MM.1S (cell line): ENCODE results near the gene OSTF1.

Experiments
- DNase-seq: peaks from one replicate; pipeline ENCODE4 v3.0.0-alpha.2; 2015
- H2AFZ ChIP-seq: fragments of 300-600 bp; sonication (generic); 2 replicates; pipeline ENCODE4 v1.6.0; 2016; ENCODE audit warnings: antibody characterized with exemption, low read length
- H3F3A ChIP-seq: fragments of 300-600 bp; sonication (generic); 2 replicates; pipeline ENCODE4 v1.6.1; 2016; ENCODE audit warnings: mild to moderate bottlenecking, antibody characterized with exemption, low read length, moderate library complexity, mixed read lengths; ENCODE audit not compliant: insufficient read depth
- H3K27ac ChIP-seq: fragments of 300-600 bp; sonication (generic); 2 replicates; pipeline ENCODE4 v1.5.1; 2016; ENCODE audit warnings: mild to moderate bottlenecking, low read length
- H3K27me3 ChIP-seq: fragments of 300-600 bp; sonication (generic); replicated peaks from 2 replicates; pipeline ENCODE4 v1.6.0; 2016; ENCODE audit warnings: low read length; ENCODE audit not compliant: insufficient read depth
- H3K36me3 ChIP-seq: fragments of 300-600 bp; sonication (generic); replicated peaks from 2 replicates; pipeline ENCODE4 v1.6.1; 2016; ENCODE audit warnings: mild to moderate bottlenecking, low read length, mixed read lengths; ENCODE audit not compliant: insufficient read depth
- H3K4me1 ChIP-seq: fragments of 300-600 bp; sonication (generic); 2 replicates; pipeline ENCODE4 v1.6.1; 2016; ENCODE audit warnings: low read length, mixed read lengths
- H3K4me2 ChIP-seq: fragments of 300-600 bp; sonication (generic); 2 replicates; pipeline ENCODE4 v1.6.0; 2016; ENCODE audit warnings: low read depth, low read length
- H3K4me3 ChIP-seq: fragments of 300-600 bp; sonication (generic); 2 replicates; pipeline ENCODE4 v1.5.1; 2016; ENCODE audit warnings: low read length, mixed read lengths
- H3K79me2 ChIP-seq: fragments of 300-600 bp; sonication (generic); 2 replicates; pipeline ENCODE4 v1.6.1; 2016; ENCODE audit warnings: mixed run types, low read length, mixed read lengths
- H3K9ac ChIP-seq: fragments of 300-600 bp; sonication (generic); 2 replicates; pipeline ENCODE4 v1.6.1; 2016; ENCODE audit warnings: low read length, mixed read lengths
- H3K9me2 ChIP-seq: fragments of 300-600 bp; sonication (generic); replicated peaks from 2 replicates; pipeline ENCODE4 v1.6.1; 2016; ENCODE audit warnings: mild to moderate bottlenecking, low read length, mixed read lengths; ENCODE audit not compliant: insufficient read depth
- H3K9me3 ChIP-seq: fragments of 300-600 bp; sonication (generic); replicated peaks from 2 replicates; pipeline ENCODE4 v1.6.1; 2016; ENCODE audit warnings: mild to moderate bottlenecking, low read length, mixed read lengths; ENCODE audit not compliant: insufficient read depth
- H4K20me1 ChIP-seq: fragments of 300-600 bp; sonication (generic); 2 replicates; pipeline ENCODE4 v1.6.1; 2016; ENCODE audit warnings: mild to moderate bottlenecking, low read length, moderate library complexity, mixed read lengths; ENCODE audit not compliant: insufficient read depth
- CTCF ChIP-seq: fragments of 300-600 bp; sonication (generic); IDR thresholded peaks from 2 replicates; pipeline ENCODE4 v1.5.1; 2016; ENCODE audit warnings: antibody characterized with exemption, low read length, mixed read lengths
- EZH2 ChIP-seq: fragments of 300-600 bp; sonication (generic); optimal IDR thresholded peaks from 2 replicates; pipeline ENCODE3; 2017; ENCODE audit warnings: low read depth, mild to moderate bottlenecking, antibody characterized with exemption, low read length, mixed read lengths
- EZH2phosphoT487 ChIP-seq: fragments of 300-600 bp; sonication (generic); IDR thresholded peaks from 2 replicates; pipeline ENCODE4 v1.6.1; 2018; ENCODE audit warnings: antibody characterized with exemption, low read length

OSTF1 gene

GRCh38 chr9:75105019-75105540 is 16.8 kb downstream of the OSTF1 start:
- Histone ChIP-seq H3K27ac (no peak overlapping the region), H3K4me3 (no peak overlapping the region), H2AFZ (no peak overlapping the region), H3K27me3 (no peaks in the 10 kb centered on the region), H3K9ac (no peak overlapping the region), H3F3A (no peaks in the 10 kb centered on the region), H3K4me1 (no peaks in the 10 kb centered on the region), H3K9me3 (no peaks in the 10 kb centered on the region), H4K20me1 (no peaks in the 10 kb centered on the region), H3K4me2 (no peak overlapping the region), H3K9me2 (no peaks in the 10 kb centered on the region), H3K36me3 (no peaks in the 10 kb centered on the region), H3K79me2 (peaks cover 74% of the 10 kb centered on the region)
- no peak for TF ChIP-seq EZH2phosphoT487
- no peak for TF ChIP-seq CTCF
- no peak for TF ChIP-seq EZH2
- DNase-seq, result no peak

GRCh38 chr9:75105841-75106240 is 17.5 kb downstream of the OSTF1 start:
- DNase-seq, result no peak
- no peaks in the 10 kb centered on the region for H3K4me1 ChIP-seq
- no peaks in the 10 kb centered on the region for H4K20me1 ChIP-seq
- no peaks in the 10 kb centered on the region for H3K9me3 ChIP-seq
- no peak overlapping the region for H3K4me2 ChIP-seq
- no peak for TF ChIP-seq EZH2
- no peak for TF ChIP-seq EZH2phosphoT487
- TF ChIP-seq CTCF, result no peak
- H2AFZ ChIP-seq, result no peak overlapping the region
- no peak overlapping the region for H3K9ac ChIP-seq
- H3K4me3 ChIP-seq, result no peak overlapping the region
- H3K9me2 ChIP-seq, result no peaks in the 10 kb centered on the region
- no peak overlapping the region for H3K27ac ChIP-seq
- peaks cover 74% of the 10 kb centered on the region for H3K79me2 ChIP-seq
- H3K27me3 ChIP-seq, result no peaks in the 10 kb centered on the region
- no peaks in the 10 kb centered on the region for H3F3A ChIP-seq
- H3K36me3 ChIP-seq, result no peaks in the 10 kb centered on the region

- no peaks in the 10 kb centered on the region for H3K9me3 ChIP-seq
- no peak overlapping the region for H3K9ac ChIP-seq
- no peak overlapping the region for H3K4me3 ChIP-seq
- DNase-seq, result no peak
- no peaks in the 10 kb centered on the region for H4K20me1 ChIP-seq
- no peaks in the 10 kb centered on the region for H3K36me3 ChIP-seq
- H3K9me2 ChIP-seq, result no peaks in the 10 kb centered on the region
- H3K27me3 ChIP-seq, result no peaks in the 10 kb centered on the region
- H3K4me2 ChIP-seq, result no peak overlapping the region
- H3F3A ChIP-seq, result no peaks in the 10 kb centered on the region
- H3K79me2 ChIP-seq, result peaks cover 73% of the 10 kb centered on the region
- no peaks in the 10 kb centered on the region for H3K4me1 ChIP-seq
- no peak overlapping the region for H2AFZ ChIP-seq
- no peak for TF ChIP-seq CTCF
- TF ChIP-seq EZH2phosphoT487, result no peak
- no peak for TF ChIP-seq EZH2
- no peak overlapping the region for H3K27ac ChIP-seq
Observed at GRCh38 chr9:75106857-75107256, 18.5 kb downstream of the OSTF1 start.
